Endothelial cell (in vitro differentiated cells): ENCODE measurements around the gene APOA1. TPM values are rescaled to one million over a fixed set of nuclear protein-coding genes. Genes with fewer than 3 reads are reported as not detected.

Experiments used
- DNase-seq: peaks from one replicate; pipeline ENCODE4 v3.0.0; 2021; ENCODE audit warnings: low spot score
- H3K27ac Mint-ChIP-seq: one replicate; pipeline ENCODE4 v1.8.0; 2021; ENCODE audit warnings: mixed read lengths, inconsistent platforms; ENCODE audit not compliant: unreplicated experiment
- H3K27me3 Mint-ChIP-seq: one replicate; pipeline ENCODE4 v1.8.0; 2021; ENCODE audit warnings: mild to moderate bottlenecking, moderate library complexity, mixed read lengths, inconsistent platforms; ENCODE audit not compliant: unreplicated experiment
- H3K36me3 Mint-ChIP-seq: one replicate; pipeline ENCODE4 v1.8.0; 2021; ENCODE audit warnings: mild to moderate bottlenecking, low read depth, mixed read lengths, inconsistent platforms; ENCODE audit not compliant: unreplicated experiment
- H3K4me1 Mint-ChIP-seq: one replicate; pipeline ENCODE4 v1.8.0; 2021; ENCODE audit warnings: mild to moderate bottlenecking, mixed read lengths, inconsistent platforms; ENCODE audit not compliant: unreplicated experiment
- H3K4me3 Mint-ChIP-seq: one replicate; pipeline ENCODE4 v1.8.0; 2021; ENCODE audit warnings: mild to moderate bottlenecking, mixed read lengths, inconsistent platforms; ENCODE audit not compliant: unreplicated experiment
- H3K9me3 Mint-ChIP-seq: one replicate; pipeline ENCODE4 v1.8.0; 2021; ENCODE audit warnings: mixed read lengths, inconsistent platforms; ENCODE audit not compliant: unreplicated experiment
- CTCF ChIP-seq: fragments of 200-600 bp; sonication (generic); IDR thresholded peaks from one replicate; pipeline ENCODE4 v1.5.0; 2021; ENCODE audit warnings: antibody characterized with exemption; ENCODE audit not compliant: unreplicated experiment
- total RNA-seq: library from RNA; stranded (reverse); fragmentation: NEBNext Ultra II Directional; extraction: Animal tissue kit (Norgen Biotek cat#: 25700); gene quantifications from one replicate; pipeline ENCODE4 v1.2.1, GENCODE V29; 2021; ENCODE audit not compliant: unreplicated experiment

The APOA1 gene
- total RNA-seq, 1 donor from 2014 or later = 1.2 TPM

- no peaks in the 10 kb centered on the region for H3K9me3 Mint-ChIP-seq
- no peak for DNase-seq
- peaks cover 25% of the 10 kb centered on the region for H3K36me3 Mint-ChIP-seq
- H3K27ac Mint-ChIP-seq = no peak overlapping the region
- no peak overlapping the region for H3K4me3 Mint-ChIP-seq
- H3K27me3 Mint-ChIP-seq = peaks cover 1% of the 10 kb centered on the region
- TF ChIP-seq CTCF = no peak
- H3K4me1 Mint-ChIP-seq = no peaks in the 10 kb centered on the region
Measured at GRCh38 chr11:116861539-116861938, 24.1 kb upstream of the APOA1 start.

- no peaks in the 10 kb centered on the region for H3K9me3 Mint-ChIP-seq
- DNase-seq = no peak
- no peak overlapping the region for H3K27ac Mint-ChIP-seq
- H3K27me3 Mint-ChIP-seq = peaks cover 1% of the 10 kb centered on the region
- no peaks in the 10 kb centered on the region for H3K4me1 Mint-ChIP-seq
- H3K36me3 Mint-ChIP-seq = peaks cover 26% of the 10 kb centered on the region
- no peak for TF ChIP-seq CTCF
- no peak overlapping the region for H3K4me3 Mint-ChIP-seq
Measured at GRCh38 chr11:116860303-116860702, 22.9 kb upstream of the APOA1 start.

- Mint-ChIP-seq H3K4me1 (no peaks in the 10 kb centered on the region), H3K36me3 (peaks cover 26% of the 10 kb centered on the region), H3K9me3 (no peaks in the 10 kb centered on the region), H3K4me3 (no peak overlapping the region), H3K27me3 (peaks cover 1% of the 10 kb centered on the region), H3K27ac (no peak overlapping the region)
- DNase-seq = no peak
- TF ChIP-seq CTCF = no peak
Measured at GRCh38 chr11:116859175-116859574, 21.8 kb upstream of the APOA1 start.

- H3K27ac Mint-ChIP-seq = no peak overlapping the region
- H3K36me3 Mint-ChIP-seq = peaks cover 21% of the 10 kb centered on the region
- no peaks in the 10 kb centered on the region for H3K9me3 Mint-ChIP-seq
- no peak for TF ChIP-seq CTCF
- DNase-seq = no peak
- no peak overlapping the region for H3K4me3 Mint-ChIP-seq
- peaks cover 1% of the 10 kb centered on the region for H3K27me3 Mint-ChIP-seq
- H3K4me1 Mint-ChIP-seq = no peaks in the 10 kb centered on the region
Measured at GRCh38 chr11:116857936-116858335, 20.5 kb upstream of the APOA1 start.

- Mint-ChIP-seq H3K36me3 (peaks cover 21% of the 10 kb centered on the region), H3K4me3 (no peak overlapping the region), H3K27me3 (peaks cover 1% of the 10 kb centered on the region), H3K27ac (no peak overlapping the region), H3K4me1 (peaks cover 5% of the 10 kb centered on the region), H3K9me3 (no peaks in the 10 kb centered on the region)
- DNase-seq = no peak
- no peak for TF ChIP-seq CTCF
Measured at GRCh38 chr11:116857316-116857715, 19.9 kb upstream of the APOA1 start.
